Neural cell (in vitro differentiated cells): ENCODE data around the gene SIK3. TPM values are rescaled to one million over a fixed set of nuclear protein-coding genes. Genes with fewer than 3 reads are reported as not detected.

Experiments used
- H2AFZ ChIP-seq: fragments of 200-600, 300-800 bp; sonication (generic), shearing (Covaris generic); 2 replicates; pipeline ENCODE4 v1.6.0; 2014; ENCODE audit warnings: low read depth, mild to moderate bottlenecking, antibody characterized with exemption, low read length, moderate library complexity
- H3F3A ChIP-seq: fragments of 200-600 bp; shearing (Covaris generic); 2 replicates; pipeline ENCODE4 v1.6.1; 2016; ENCODE audit warnings: mild to moderate bottlenecking, moderate library complexity, mixed read lengths, antibody characterized with exemption, low read length; ENCODE audit not compliant: insufficient read depth, poor library complexity, severe bottlenecking
- H3K27ac ChIP-seq: fragments of 200-600, 300-800 bp; sonication (generic), shearing (Covaris generic); 2 replicates; pipeline ENCODE4 v1.5.1; 2014; ENCODE audit warnings: mild to moderate bottlenecking, low read length, moderate library complexity
- H3K27me3 ChIP-seq: fragments of 300-800, 200-600 bp; sonication (generic), shearing (Covaris generic); 2 replicates; pipeline ENCODE4 v1.6.0; 2014; ENCODE audit warnings: mild to moderate bottlenecking, low read depth, low read length, moderate library complexity; ENCODE audit not compliant: insufficient read depth
- H3K36me3 ChIP-seq: fragments of 300-800, 200-600 bp; sonication (generic), shearing (Covaris generic); 2 replicates; pipeline ENCODE4 v1.5.1; 2014; ENCODE audit warnings: mild to moderate bottlenecking, antibody characterized with exemption, low read length, moderate library complexity; ENCODE audit not compliant: insufficient read depth
- H3K4me2 ChIP-seq: fragments of 300-800, 200-600 bp; sonication (generic), shearing (Covaris generic); 2 replicates; pipeline ENCODE4 v1.6.0; 2014; ENCODE audit warnings: mild to moderate bottlenecking, low read length
- H3K4me3 ChIP-seq: fragments of 300-800, 200-600 bp; sonication (generic), shearing (Covaris generic); 2 replicates; pipeline ENCODE4 v1.5.1; 2014; ENCODE audit warnings: mild to moderate bottlenecking, low read length, moderate library complexity
- H3K79me2 ChIP-seq: fragments of 200-600 bp; shearing (Covaris generic); replicated peaks from 2 replicates; pipeline ENCODE4 v1.6.0; 2014; ENCODE audit warnings: mild to moderate bottlenecking, low read length, moderate library complexity; ENCODE audit not compliant: insufficient read depth
- H3K9ac ChIP-seq: fragments of 300-800, 200-600 bp; sonication (generic), shearing (Covaris generic); 2 replicates; pipeline ENCODE4 v1.6.1; 2016; ENCODE audit warnings: mild to moderate bottlenecking, low read length, mixed read lengths
- H3K9me2 ChIP-seq: fragments of 200-600 bp; shearing (Covaris generic); 2 replicates; pipeline ENCODE4 v1.6.1; 2016; ENCODE audit warnings: mild to moderate bottlenecking, low read length, mixed read lengths; ENCODE audit not compliant: insufficient read depth
- H3K9me3 ChIP-seq: fragments of 200-600, 300-800 bp; sonication (generic), shearing (Covaris generic); 2 replicates; pipeline ENCODE4 v1.6.1; 2016; ENCODE audit warnings: mild to moderate bottlenecking, mixed run types, low read length, moderate library complexity, mixed read lengths
- H4K20me1 ChIP-seq: fragments of 200-600 bp; shearing (Covaris generic); 2 replicates; pipeline ENCODE4 v1.6.1; 2016; ENCODE audit warnings: mild to moderate bottlenecking, mixed run types; ENCODE audit not compliant: insufficient read depth
- CTCF ChIP-seq: fragments of 450-650 bp; IDR thresholded peaks from 2 replicates; pipeline ENCODE4 v1.5.1; 2014; ENCODE audit warnings: antibody characterized with exemption, mild to moderate bottlenecking, moderate library complexity; ENCODE audit not compliant: poor library complexity, severe bottlenecking
- EP300 ChIP-seq: fragments of 450-650 bp; conservative IDR thresholded peaks from 2 replicates; pipeline ENCODE4 v1.6.1; 2014; ENCODE audit warnings: antibody characterized with exemption, mild to moderate bottlenecking, moderate library complexity; ENCODE audit not compliant: poor library complexity, severe bottlenecking
- EZH2 ChIP-seq: fragments of 200-600, 300-800 bp; shearing (Covaris generic), sonication (generic); IDR thresholded peaks from 2 replicates; pipeline ENCODE4 v1.6.1; 2014; ENCODE audit warnings: antibody characterized with exemption, low read length, borderline replicate concordance, mild to moderate bottlenecking; ENCODE audit not compliant: insufficient read depth, poor library complexity, severe bottlenecking
- MXI1 ChIP-seq: fragments of 450-650 bp; conservative IDR thresholded peaks from 2 replicates; pipeline ENCODE4 v1.6.1; 2014; ENCODE audit warnings: antibody characterized with exemption, mild to moderate bottlenecking; ENCODE audit not compliant: poor library complexity, severe bottlenecking
- POLR2AphosphoS5 ChIP-seq: IDR thresholded peaks from 2 replicates; pipeline ENCODE4 v1.6.1; 2012
- RAD21 ChIP-seq: fragments of 450-650 bp; conservative IDR thresholded peaks from 2 replicates; pipeline ENCODE4 v1.6.1; 2014; ENCODE audit warnings: antibody characterized with exemption, mild to moderate bottlenecking, moderate library complexity
- REST ChIP-seq: IDR thresholded peaks from 2 replicates; pipeline ENCODE4 v1.6.1; 2012; ENCODE audit warnings: borderline replicate concordance
- SMC3 ChIP-seq: fragments of 450-650 bp; conservative IDR thresholded peaks from 2 replicates; pipeline ENCODE4 v1.6.1; 2014; ENCODE audit warnings: antibody characterized with exemption, mild to moderate bottlenecking, moderate library complexity; ENCODE audit not compliant: poor library complexity
- TAF1 ChIP-seq: IDR thresholded peaks from 2 replicates; pipeline ENCODE4 v1.6.1; 2012; ENCODE audit warnings: low read depth
- polyA plus RNA-seq: library from polyadenylated mRNA; depleted of rRNA; stranded (reverse); fragments of >200 nt; gene quantifications from 2 replicates; pipeline ENCODE4 v1.2.3, GENCODE V29; 2014

Gene SIK3
- polyA plus RNA-seq, 1 donor from 2014 or later = 11.2 TPM

- peaks cover 6% of the 10 kb centered on the region for H3K79me2 ChIP-seq
- H3K36me3 ChIP-seq = no peaks in the 10 kb centered on the region
- H3F3A ChIP-seq = no peaks in the 10 kb centered on the region
- H4K20me1 ChIP-seq = no peaks in the 10 kb centered on the region
- H3K27me3 ChIP-seq = no peaks in the 10 kb centered on the region
- no peak overlapping the region for H3K4me2 ChIP-seq
- H3K9me2 ChIP-seq = no peaks in the 10 kb centered on the region
- no peak overlapping the region for H3K4me3 ChIP-seq
- no peak for TF ChIP-seq EP300
- TF ChIP-seq EZH2 = no peak
- no peak for TF ChIP-seq POLR2AphosphoS5
- no peak for TF ChIP-seq RAD21
- no peak for TF ChIP-seq SMC3
- no peak for TF ChIP-seq CTCF
- no peak for TF ChIP-seq MXI1
- no peak for TF ChIP-seq TAF1
- TF ChIP-seq REST = no peak
- H2AFZ ChIP-seq = no peak overlapping the region
- no peak overlapping the region for H3K9ac ChIP-seq
- no peak overlapping the region for H3K27ac ChIP-seq
- H3K9me3 ChIP-seq = no peaks in the 10 kb centered on the region
Measured at GRCh38 chr11:117016747-117017146, 81.5 kb downstream of the SIK3 start.

GRCh38 chr11:117016246-117016645 lies 82.0 kb downstream of the SIK3 start:
- Histone ChIP-seq H3K4me3 (no peak overlapping the region), H3K9me2 (no peaks in the 10 kb centered on the region), H3K36me3 (no peaks in the 10 kb centered on the region), H2AFZ (no peak overlapping the region), H3K9me3 (no peaks in the 10 kb centered on the region), H3F3A (no peaks in the 10 kb centered on the region), H3K79me2 (peaks cover 6% of the 10 kb centered on the region), H3K9ac (no peak overlapping the region), H3K4me2 (no peak overlapping the region), H4K20me1 (no peaks in the 10 kb centered on the region), H3K27ac (no peak overlapping the region), H3K27me3 (no peaks in the 10 kb centered on the region)
- no peak for TF ChIP-seq RAD21
- TF ChIP-seq REST = no peak
- no peak for TF ChIP-seq POLR2AphosphoS5
- no peak for TF ChIP-seq EZH2
- TF ChIP-seq CTCF = no peak
- TF ChIP-seq MXI1 = no peak
- no peak for TF ChIP-seq TAF1
- no peak for TF ChIP-seq EP300
- TF ChIP-seq SMC3 = no peak
